ENCODE measurements around the gene PLCXD1. TPM values are rescaled to one million over a fixed set of nuclear protein-coding genes. Genes with fewer than 3 reads are reported as not detected.
"Not testable (repeated sequence)": the region's sequence is repeated elsewhere in the genome, so short reads cannot be mapped to it uniquely, and the experiment has no call there.

The PLCXD1 gene
- total RNA-seq, 4 donors from 2014 or later = 2.1 to 8.9 (median 2.4) TPM

DNA sequence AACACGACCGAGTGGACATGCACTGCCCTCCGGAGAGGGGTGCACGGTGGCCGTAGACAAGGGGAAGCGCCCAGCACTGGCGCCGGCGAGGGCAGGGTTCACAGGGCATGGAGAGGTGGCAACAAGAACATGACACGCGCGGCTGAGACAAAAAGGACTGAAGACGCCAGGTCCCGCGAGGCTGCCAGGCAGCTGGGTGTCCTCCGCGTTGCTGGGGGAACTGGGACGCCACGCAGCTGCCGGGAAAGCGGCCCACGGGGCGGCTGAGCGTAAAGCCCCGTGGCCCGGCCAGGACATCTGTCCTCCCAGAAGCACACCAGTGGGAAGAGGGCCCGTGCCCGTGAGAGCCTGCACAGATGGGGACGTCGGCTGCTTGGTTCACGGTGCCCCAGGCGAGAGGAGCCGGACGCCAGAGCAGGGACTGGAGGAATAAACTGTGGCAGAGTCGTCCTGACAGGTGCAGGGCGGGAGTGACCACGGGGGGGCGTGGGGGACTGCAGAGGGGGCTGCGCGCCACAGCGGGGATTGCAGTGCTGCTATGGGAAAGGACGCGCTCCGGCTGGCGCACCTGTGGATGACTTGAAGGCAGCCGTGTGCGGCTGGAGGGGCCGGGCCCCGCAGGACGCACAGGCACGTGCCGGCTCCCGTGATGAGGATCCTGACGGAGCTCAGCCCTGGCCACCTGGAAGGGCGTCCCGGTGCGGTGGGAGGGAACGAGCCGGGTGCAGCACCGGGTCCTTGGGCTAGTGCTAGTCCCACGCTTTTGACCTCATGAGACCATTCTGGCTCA, 69.5 kb downstream of the PLCXD1 start:
- no peaks in the 10 kb centered on the region for H3K27me3 ChIP-seq
- WGBS = 91% methylated on average over 54 of the region's 61 CpGs
- H3K9me3 ChIP-seq = no peaks in the 10 kb centered on the region
- TF ChIP-seq, protein P1, sequence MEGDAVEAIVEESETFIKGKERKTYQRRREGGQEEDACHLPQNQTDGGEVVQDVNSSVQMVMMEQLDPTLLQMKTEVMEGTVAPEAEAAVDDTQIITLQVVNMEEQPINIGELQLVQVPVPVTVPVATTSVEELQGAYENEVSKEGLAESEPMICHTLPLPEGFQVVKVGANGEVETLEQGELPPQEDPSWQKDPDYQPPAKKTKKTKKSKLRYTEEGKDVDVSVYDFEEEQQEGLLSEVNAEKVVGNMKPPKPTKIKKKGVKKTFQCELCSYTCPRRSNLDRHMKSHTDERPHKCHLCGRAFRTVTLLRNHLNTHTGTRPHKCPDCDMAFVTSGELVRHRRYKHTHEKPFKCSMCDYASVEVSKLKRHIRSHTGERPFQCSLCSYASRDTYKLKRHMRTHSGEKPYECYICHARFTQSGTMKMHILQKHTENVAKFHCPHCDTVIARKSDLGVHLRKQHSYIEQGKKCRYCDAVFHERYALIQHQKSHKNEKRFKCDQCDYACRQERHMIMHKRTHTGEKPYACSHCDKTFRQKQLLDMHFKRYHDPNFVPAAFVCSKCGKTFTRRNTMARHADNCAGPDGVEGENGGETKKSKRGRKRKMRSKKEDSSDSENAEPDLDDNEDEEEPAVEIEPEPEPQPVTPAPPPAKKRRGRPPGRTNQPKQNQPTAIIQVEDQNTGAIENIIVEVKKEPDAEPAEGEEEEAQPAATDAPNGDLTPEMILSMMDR (IDR thresholded peaks at IDR 0.05) = no peak
- no peak for TF ChIP-seq POLR2A (IDR thresholded peaks at IDR 0.05; ENCODE audit: low read depth)
- no peak for TF ChIP-seq EP300 (IDR thresholded peaks at IDR 0.05)
- TF ChIP-seq POLR2AphosphoS5 (IDR thresholded peaks at IDR 0.05) = no peak
- no peak overlapping the region for H3K4me3 ChIP-seq
- peaks cover 0 to 3% (median 0%) of the 10 kb centered on the region in 4 donors for H3K4me1 ChIP-seq
- DNase-seq (ENCODE audit: extremely low spot score) = no peak
- peaks cover 0 to 21% (median 9%) of the 10 kb centered on the region in 4 donors for H3K36me3 ChIP-seq
- intact Hi-C loops (cut with DNase I) = no loop called here
- H3K27ac ChIP-seq (replicated peaks in 1 of 4) = no peak overlapping the region

DNA sequence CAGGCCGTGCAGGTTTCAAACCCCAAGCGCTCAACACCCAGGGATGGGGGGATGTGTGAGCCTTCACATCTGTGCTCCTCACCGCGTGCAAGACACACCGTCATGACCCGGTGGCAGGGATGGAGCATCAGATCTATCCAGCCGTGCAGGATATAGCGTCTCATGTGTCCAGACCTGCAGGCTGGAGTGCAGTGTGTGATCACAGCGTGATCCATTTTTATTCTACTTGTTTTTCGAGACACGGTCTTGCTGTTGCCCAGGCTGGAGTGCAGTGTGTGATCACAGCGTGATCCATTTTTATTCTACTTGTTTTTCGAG, 70.1 kb downstream of the PLCXD1 start:
- H3K27ac ChIP-seq (replicated peaks in 1 of 4); H3K4me3 ChIP-seq; H3K4me1 ChIP-seq; intact Hi-C loops (cut with DNase I); H3K9me3 ChIP-seq; DNase-seq (ENCODE audit: extremely low spot score); H3K27me3 ChIP-seq: not testable (repeated sequence)
- H3K36me3 ChIP-seq = peaks cover 0 to 19% (median 7%) of the 10 kb centered on the region in 4 donors
- 95% methylated on average over 11 of the region's 13 CpGs for WGBS

DNA sequence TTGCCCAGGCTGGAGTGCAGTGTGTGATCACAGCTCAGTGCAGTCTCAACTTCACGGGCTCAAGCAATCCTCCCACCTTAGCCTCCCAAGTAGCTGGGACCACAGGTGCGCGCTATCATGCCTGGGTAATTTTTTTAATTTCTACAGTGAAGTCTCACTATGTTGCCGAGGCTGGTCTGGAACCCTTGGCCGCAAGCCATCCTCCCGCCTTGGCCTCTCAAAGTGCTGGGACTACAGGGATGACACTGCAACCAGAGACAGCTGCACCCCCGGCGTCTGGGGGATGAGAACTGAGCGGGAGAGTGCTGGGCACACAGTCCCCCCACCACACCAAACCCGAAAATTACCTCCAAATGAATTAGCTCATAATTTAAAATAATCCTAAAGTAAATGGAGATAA, 70.6 kb downstream of the PLCXD1 start:
- TF ChIP-seq, protein P1 (IDR thresholded peaks at IDR 0.05) = no peak
- no peak for TF ChIP-seq POLR2AphosphoS5 (IDR thresholded peaks at IDR 0.05)
- no peak for TF ChIP-seq EP300 (IDR thresholded peaks at IDR 0.05)
- no peak for TF ChIP-seq POLR2A (IDR thresholded peaks at IDR 0.05; ENCODE audit: low read depth)
- Histone ChIP-seq H3K27me3 (no peaks in the 10 kb centered on the region), H3K4me1 (peaks cover 0 to 3% (median 0%) of the 10 kb centered on the region in 4 donors), H3K36me3 (peaks cover 0 to 14% (median 4%) of the 10 kb centered on the region in 4 donors), H3K27ac (replicated peaks in 1 of 4) (no peak overlapping the region), H3K9me3 (no peaks in the 10 kb centered on the region), H3K4me3 (no peak overlapping the region)
- intact Hi-C loops (cut with DNase I) = no loop called here
- WGBS = 96% methylated on average over 10 of the region's 10 CpGs
- no peak for DNase-seq (ENCODE audit: extremely low spot score)

DNA sequence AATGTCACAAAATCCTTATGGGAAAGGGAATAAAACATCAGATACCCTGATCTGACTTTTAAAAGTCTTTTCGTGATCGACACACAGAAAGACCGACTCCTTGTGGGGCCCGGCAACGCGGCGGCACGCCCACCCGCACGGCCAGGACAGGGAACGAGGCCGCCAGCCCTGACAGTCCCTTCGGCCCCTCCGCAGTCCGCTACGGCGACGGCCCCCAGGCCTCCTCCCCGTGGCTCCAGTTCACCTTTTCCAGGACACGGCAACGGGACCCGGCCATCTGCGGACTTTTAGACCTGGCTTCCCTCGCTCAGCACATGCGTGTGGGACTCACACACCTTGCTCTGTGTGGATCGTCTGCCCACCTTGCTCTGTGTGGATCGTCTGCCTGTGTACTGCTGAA, 71.0 kb downstream of the PLCXD1 start:
- intact Hi-C loops (cut with DNase I) = no loop called here

DNA sequence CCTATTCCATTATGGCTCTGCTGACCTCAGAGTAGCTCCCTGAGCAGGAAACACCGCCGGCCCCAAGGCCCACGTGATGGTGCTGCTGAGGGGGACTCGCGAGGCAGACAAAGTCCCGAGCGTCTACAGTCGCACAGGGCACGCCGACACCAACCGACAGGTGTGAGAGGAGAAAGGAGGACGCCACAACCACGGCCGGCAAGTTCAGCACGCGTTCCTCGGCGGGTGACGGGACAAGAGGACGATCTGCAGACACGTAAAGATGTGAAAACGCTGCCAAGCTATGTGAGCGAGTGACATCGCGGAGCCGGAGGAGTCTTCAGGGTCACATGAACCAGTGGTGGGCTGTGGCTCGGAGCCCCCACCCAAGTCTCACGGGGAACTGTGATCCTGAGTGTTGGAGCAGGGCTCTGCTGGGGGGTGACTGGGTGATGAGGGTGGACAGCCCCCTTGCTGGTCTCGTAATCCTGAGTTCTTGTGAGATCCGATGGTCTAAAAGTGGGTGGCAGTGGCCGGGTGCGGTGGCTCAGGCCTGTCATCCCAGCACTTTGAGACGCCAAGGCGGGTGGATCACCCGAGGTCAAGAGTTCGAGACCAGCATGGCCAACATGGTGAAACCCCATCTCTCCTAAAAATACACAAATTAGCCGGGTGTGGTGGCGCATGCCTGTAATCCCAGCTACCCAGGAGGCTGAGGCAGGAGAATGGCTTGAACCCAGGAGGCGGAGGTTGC, 71.6 kb downstream of the PLCXD1 start:
- Histone ChIP-seq H3K36me3 (peaks cover 0 to 10% (median 5%) of the 10 kb centered on the region in 4 donors), H3K4me1 (peaks cover 0 to 3% (median 0%) of the 10 kb centered on the region in 4 donors), H3K27ac (replicated peaks in 1 of 4) (no peak overlapping the region), H3K4me3 (no peak overlapping the region), H3K9me3 (no peaks in the 10 kb centered on the region), H3K27me3 (no peaks in the 10 kb centered on the region)
- TF ChIP-seq EP300 (IDR thresholded peaks at IDR 0.05) (no peak), POLR2AphosphoS5 (IDR thresholded peaks at IDR 0.05) (no peak), POLR2A (IDR thresholded peaks at IDR 0.05; ENCODE audit: low read depth) (no peak)
- TF ChIP-seq, protein P1 (IDR thresholded peaks at IDR 0.05) = no peak
- DNase-seq (ENCODE audit: extremely low spot score) = no peak
- intact Hi-C loops (cut with DNase I) = no loop called here
- 98% methylated on average over 38 of the region's 39 CpGs for WGBS

More for the DNA sequence above, 71.0 kb downstream of the PLCXD1 start:
- H3K4me3 ChIP-seq = no peak overlapping the region
- peaks cover 0 to 3% (median 0%) of the 10 kb centered on the region in 4 donors for H3K4me1 ChIP-seq
- H3K9me3 ChIP-seq = no peaks in the 10 kb centered on the region
- H3K36me3 ChIP-seq = peaks cover 0 to 10% (median 4%) of the 10 kb centered on the region in 4 donors
- no peak overlapping the region for H3K27ac ChIP-seq (replicated peaks in 1 of 4)
- DNase-seq (ENCODE audit: extremely low spot score) = no peak
- TF ChIP-seq POLR2AphosphoS5 (IDR thresholded peaks at IDR 0.05) = no peak
- TF ChIP-seq, protein P1 (IDR thresholded peaks at IDR 0.05) = no peak
- WGBS = 95% methylated on average over 27 of the region's 27 CpGs
- no peaks in the 10 kb centered on the region for H3K27me3 ChIP-seq
